HepG2 (cell line): ENCODE measurements around the gene SLC29A1. TPM values are rescaled to one million over a fixed set of nuclear protein-coding genes. Genes with fewer than 3 reads are reported as not detected.

Experiments
- ATM ChIP-seq: fragments of 450-650 bp; IDR thresholded peaks from 2 replicates; pipeline ENCODE4 v1.7.1; 2017; ENCODE audit warnings: mild to moderate bottlenecking, borderline replicate concordance
- HOXA3 ChIP-seq: sonication (generic); formaldehyde crosslinking; IDR thresholded peaks from 2 replicates; pipeline ENCODE4 v1.5.0; 2020; ENCODE audit warnings: missing genetic modification reagents
- LCORL ChIP-seq, 2 experiments: fragments of 450-650 bp in 1 of 2; sonication (generic) in 1 of 2; formaldehyde crosslinking in 1 of 2; IDR thresholded peaks; 2 replicates each; pipeline versions ENCODE4 v1.5.0 to v1.6.1; 2017 to 2020; ENCODE audit warnings: antibody characterized with exemption in 1 of 2, missing genetic modification reagents in 1 of 2
- MIER2 ChIP-seq: IDR thresholded peaks from 2 replicates; pipeline ENCODE4 v1.6.1; 2016; ENCODE audit warnings: missing biosample characterization, missing genetic modification reagents
- MTA3 ChIP-seq: sonication (generic); formaldehyde crosslinking; IDR thresholded peaks from 2 replicates; pipeline ENCODE4 v1.4.0; 2020; ENCODE audit warnings: missing genetic modification reagents
- PHF20 ChIP-seq: sonication (generic); formaldehyde crosslinking; IDR thresholded peaks from 2 replicates; pipeline ENCODE4 v1.5.0; 2020; ENCODE audit warnings: mild to moderate bottlenecking, missing genetic modification reagents
- SOX13 ChIP-seq, 3 experiments: fragments of 450-650 bp in 1 of 3; sonication (generic) in 1 of 3; formaldehyde crosslinking in 1 of 3; IDR thresholded peaks in 2 of 3; conservative IDR thresholded peaks in 1 of 3; 2 replicates each; pipeline versions ENCODE4 v1.5.0 to v1.6.1; 2016 to 2020; ENCODE audit warnings: antibody characterized with exemption in 1 of 3, mild to moderate bottlenecking in 1 of 3, missing compliant biosample characterization in 1 of 3, missing genetic modification reagents in 1 of 3, moderate library complexity in 1 of 3
- TOPORS ChIP-seq: sonication (generic); formaldehyde crosslinking; IDR thresholded peaks from 2 replicates; pipeline ENCODE4 v1.8.0; 2023; ENCODE audit warnings: mild to moderate bottlenecking, missing genetic modification reagents
- ZFP36 ChIP-seq: fragments of 150-350 bp; IDR thresholded peaks from 2 replicates; pipeline ENCODE4 v1.6.1; 2018; ENCODE audit warnings: borderline replicate concordance, low read length, low read depth; ENCODE audit not compliant: partially characterized antibody
- ZFY ChIP-seq: sonication (generic); formaldehyde crosslinking; IDR thresholded peaks from 2 replicates; pipeline ENCODE4 v1.4.0; 2020; ENCODE audit warnings: missing genetic modification reagents
- ZNF713 ChIP-seq: sonication (generic); formaldehyde crosslinking; IDR thresholded peaks from 2 replicates; pipeline ENCODE4 v1.4.0; 2020; ENCODE audit warnings: mild to moderate bottlenecking, missing genetic modification reagents
- polyA plus RNA-seq, 8 experiments: library from polyadenylated mRNA; depleted of rRNA in 3 of 8; stranded (reverse) in 7 of 8; unstranded in 1 of 8; fragments of >200 nt; fragmentation: Illumina TruSeq in 4 of 8; extraction: Trizol in 4 of 8; gene quantifications; 2 replicates each; pipeline versions ENCODE4 v1.2.1 to v1.2.3, GENCODE V29; 2011 to 2016; ENCODE audit warnings: low read depth in 4 of 8, missing spikeins in 1 of 8, mixed read lengths in 1 of 8; ENCODE audit not compliant: insufficient read depth in 1 of 8
- total RNA-seq, 5 experiments: library from RNA; depleted of rRNA; stranded (reverse); fragments of >200 nt; fragmentation: Illumina TruSeq; extraction: Trizol; gene quantifications; 2 replicates each; pipeline ENCODE4 v1.2.3, GENCODE V29; 2016; ENCODE audit warnings: low read depth in 1 of 5
- TF ChIP-seq, protein P1 (sequence below): sonication (generic); formaldehyde crosslinking; IDR thresholded peaks from 2 replicates; pipeline ENCODE4 v1.4.0; 2020; ENCODE audit warnings: missing genetic modification reagents, mild to moderate bottlenecking, borderline replicate concordance
- TF ChIP-seq, protein P2 (sequence below), 2 experiments: fragments of 450-650 bp in 1 of 2; sonication (generic) in 1 of 2; formaldehyde crosslinking in 1 of 2; IDR thresholded peaks; 2 replicates each; pipeline versions ENCODE4 v1.6.1 to v1.8.0; 2016 to 2022; ENCODE audit warnings: antibody characterized with exemption in 1 of 2, mild to moderate bottlenecking in 1 of 2, missing genetic modification reagents in 1 of 2
- TF ChIP-seq, protein P3 (sequence below): sonication (generic); formaldehyde crosslinking; IDR thresholded peaks from 2 replicates; pipeline ENCODE4 v1.4.0; 2020; ENCODE audit warnings: missing genetic modification reagents
- TF ChIP-seq, protein P4 (sequence below): sonication (generic); formaldehyde crosslinking; IDR thresholded peaks from 2 replicates; pipeline ENCODE4 v1.5.1; 2020; ENCODE audit warnings: mild to moderate bottlenecking, missing genetic modification reagents, moderate library complexity

SLC29A1 gene
- total and polyA plus RNA-seq, 2 of the 13 experiments (the other 11 are each of a cell fraction or from before 2014, with no cell fraction given): 43.2 to 106 TPM

DNA sequence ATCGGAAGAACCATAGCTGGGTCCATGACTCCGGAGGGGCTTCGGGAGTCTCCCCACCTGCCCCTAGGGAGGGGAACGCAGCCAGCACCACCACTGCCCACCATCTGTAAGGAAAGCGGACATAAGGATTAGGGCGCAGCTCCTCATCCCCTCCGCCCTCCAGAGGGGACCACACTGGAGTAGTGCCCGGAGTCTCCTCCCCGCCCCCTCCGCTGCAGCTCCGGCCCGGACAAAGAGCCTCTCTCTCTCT is 33.3 kb downstream of the SLC29A1 start (continued):
- TF ChIP-seq, protein P1, sequence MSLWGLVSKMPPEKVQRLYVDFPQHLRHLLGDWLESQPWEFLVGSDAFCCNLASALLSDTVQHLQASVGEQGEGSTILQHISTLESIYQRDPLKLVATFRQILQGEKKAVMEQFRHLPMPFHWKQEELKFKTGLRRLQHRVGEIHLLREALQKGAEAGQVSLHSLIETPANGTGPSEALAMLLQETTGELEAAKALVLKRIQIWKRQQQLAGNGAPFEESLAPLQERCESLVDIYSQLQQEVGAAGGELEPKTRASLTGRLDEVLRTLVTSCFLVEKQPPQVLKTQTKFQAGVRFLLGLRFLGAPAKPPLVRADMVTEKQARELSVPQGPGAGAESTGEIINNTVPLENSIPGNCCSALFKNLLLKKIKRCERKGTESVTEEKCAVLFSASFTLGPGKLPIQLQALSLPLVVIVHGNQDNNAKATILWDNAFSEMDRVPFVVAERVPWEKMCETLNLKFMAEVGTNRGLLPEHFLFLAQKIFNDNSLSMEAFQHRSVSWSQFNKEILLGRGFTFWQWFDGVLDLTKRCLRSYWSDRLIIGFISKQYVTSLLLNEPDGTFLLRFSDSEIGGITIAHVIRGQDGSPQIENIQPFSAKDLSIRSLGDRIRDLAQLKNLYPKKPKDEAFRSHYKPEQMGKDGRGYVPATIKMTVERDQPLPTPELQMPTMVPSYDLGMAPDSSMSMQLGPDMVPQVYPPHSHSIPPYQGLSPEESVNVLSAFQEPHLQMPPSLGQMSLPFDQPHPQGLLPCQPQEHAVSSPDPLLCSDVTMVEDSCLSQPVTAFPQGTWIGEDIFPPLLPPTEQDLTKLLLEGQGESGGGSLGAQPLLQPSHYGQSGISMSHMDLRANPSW (CRISPR knock-in tag): 0 out of 2 replicates have a peak, but pooled peaks have one; percentile 84
- TF ChIP-seq, protein P2, sequence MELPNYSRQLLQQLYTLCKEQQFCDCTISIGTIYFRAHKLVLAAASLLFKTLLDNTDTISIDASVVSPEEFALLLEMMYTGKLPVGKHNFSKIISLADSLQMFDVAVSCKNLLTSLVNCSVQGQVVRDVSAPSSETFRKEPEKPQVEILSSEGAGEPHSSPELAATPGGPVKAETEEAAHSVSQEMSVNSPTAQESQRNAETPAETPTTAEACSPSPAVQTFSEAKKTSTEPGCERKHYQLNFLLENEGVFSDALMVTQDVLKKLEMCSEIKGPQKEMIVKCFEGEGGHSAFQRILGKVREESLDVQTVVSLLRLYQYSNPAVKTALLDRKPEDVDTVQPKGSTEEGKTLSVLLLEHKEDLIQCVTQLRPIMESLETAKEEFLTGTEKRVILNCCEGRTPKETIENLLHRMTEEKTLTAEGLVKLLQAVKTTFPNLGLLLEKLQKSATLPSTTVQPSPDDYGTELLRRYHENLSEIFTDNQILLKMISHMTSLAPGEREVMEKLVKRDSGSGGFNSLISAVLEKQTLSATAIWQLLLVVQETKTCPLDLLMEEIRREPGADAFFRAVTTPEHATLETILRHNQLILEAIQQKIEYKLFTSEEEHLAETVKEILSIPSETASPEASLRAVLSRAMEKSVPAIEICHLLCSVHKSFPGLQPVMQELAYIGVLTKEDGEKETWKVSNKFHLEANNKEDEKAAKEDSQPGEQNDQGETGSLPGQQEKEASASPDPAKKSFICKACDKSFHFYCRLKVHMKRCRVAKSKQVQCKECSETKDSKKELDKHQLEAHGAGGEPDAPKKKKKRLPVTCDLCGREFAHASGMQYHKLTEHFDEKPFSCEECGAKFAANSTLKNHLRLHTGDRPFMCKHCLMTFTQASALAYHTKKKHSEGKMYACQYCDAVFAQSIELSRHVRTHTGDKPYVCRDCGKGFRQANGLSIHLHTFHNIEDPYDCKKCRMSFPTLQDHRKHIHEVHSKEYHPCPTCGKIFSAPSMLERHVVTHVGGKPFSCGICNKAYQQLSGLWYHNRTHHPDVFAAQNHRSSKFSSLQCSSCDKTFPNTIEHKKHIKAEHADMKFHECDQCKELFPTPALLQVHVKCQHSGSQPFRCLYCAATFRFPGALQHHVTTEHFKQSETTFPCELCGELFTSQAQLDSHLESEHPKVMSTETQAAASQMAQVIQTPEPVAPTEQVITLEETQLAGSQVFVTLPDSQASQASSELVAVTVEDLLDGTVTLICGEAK (IDR thresholded peaks at IDR 0.05): no peak
- TF ChIP-seq, protein P2 (CRISPR knock-in tag; IDR thresholded peaks at IDR 0.05): no peak
- TF ChIP-seq ZFP36: no peak
- TF ChIP-seq LCORL (IDR thresholded peaks at IDR 0.05): no peak
- peak; percentile 80 for TF ChIP-seq LCORL (CRISPR knock-in tag; IDR thresholded peaks at IDR 0.05)
- TF ChIP-seq PHF20 (CRISPR knock-in tag): no peak
- TF ChIP-seq, protein P3, sequence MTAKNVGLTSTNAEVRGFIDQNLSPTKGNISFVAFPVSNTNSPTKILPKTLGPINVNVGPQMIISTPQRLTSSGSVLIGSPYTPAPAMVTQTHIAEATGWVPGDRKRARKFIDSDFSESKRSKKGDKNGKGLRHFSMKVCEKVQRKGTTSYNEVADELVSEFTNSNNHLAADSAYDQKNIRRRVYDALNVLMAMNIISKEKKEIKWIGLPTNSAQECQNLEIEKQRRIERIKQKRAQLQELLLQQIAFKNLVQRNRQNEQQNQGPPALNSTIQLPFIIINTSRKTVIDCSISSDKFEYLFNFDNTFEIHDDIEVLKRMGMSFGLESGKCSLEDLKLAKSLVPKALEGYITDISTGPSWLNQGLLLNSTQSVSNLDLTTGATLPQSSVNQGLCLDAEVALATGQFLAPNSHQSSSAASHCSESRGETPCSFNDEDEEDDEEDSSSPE (CRISPR knock-in tag): no peak
- TF ChIP-seq MTA3 (CRISPR knock-in tag): no peak
- TF ChIP-seq SOX13 (IDR thresholded peaks at IDR 0.05): no peak
- TF ChIP-seq SOX13 (CRISPR knock-in tag; conservative IDR thresholded peaks at IDR 0.05 in 1 of 2, IDR thresholded peaks at IDR 0.05 in 1 of 2): 0 out of 4 replicates have a peak, but pooled peaks of 1 of the 2 experiments have one; percentile 57
- no peak for TF ChIP-seq MIER2
- TF ChIP-seq HOXA3 (CRISPR knock-in tag): peak; percentile 29; the same call in 1 of the 2 replicates
- no peak for TF ChIP-seq TOPORS (CRISPR knock-in tag)
- TF ChIP-seq ATM: no peak
- TF ChIP-seq ZFY (CRISPR knock-in tag): no peak
- TF ChIP-seq, protein P4, sequence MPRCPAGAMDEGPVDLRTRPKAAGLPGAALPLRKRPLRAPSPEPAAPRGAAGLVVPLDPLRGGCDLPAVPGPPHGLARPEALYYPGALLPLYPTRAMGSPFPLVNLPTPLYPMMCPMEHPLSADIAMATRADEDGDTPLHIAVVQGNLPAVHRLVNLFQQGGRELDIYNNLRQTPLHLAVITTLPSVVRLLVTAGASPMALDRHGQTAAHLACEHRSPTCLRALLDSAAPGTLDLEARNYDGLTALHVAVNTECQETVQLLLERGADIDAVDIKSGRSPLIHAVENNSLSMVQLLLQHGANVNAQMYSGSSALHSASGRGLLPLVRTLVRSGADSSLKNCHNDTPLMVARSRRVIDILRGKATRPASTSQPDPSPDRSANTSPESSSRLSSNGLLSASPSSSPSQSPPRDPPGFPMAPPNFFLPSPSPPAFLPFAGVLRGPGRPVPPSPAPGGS (CRISPR knock-in tag): peak; percentile 25; the same call in 1 of the 2 replicates
- TF ChIP-seq ZNF713 (CRISPR knock-in tag): no peak
